GM12872 (cell line): ENCODE results near the gene PTPRM.

Source experiments
- CTCF ChIP-seq: IDR thresholded peaks from 3 replicates; pipeline ENCODE4 v1.5.1; 2011; ENCODE audit warnings: low read depth, mild to moderate bottlenecking, low read length, moderate library complexity; ENCODE audit not compliant: insufficient read depth

PTPRM gene

GRCh38 chr18:7873316-7873715 is 306.2 kb downstream of the PTPRM start:
- TF ChIP-seq CTCF, result no peak

- TF ChIP-seq CTCF, result no peak
These were observed 309.4 kb downstream of the PTPRM start for GRCh38 chr18:7876354-7877104.

GRCh38 chr18:7877609-7878008 is 310.5 kb downstream of the PTPRM start:
- no peak for TF ChIP-seq CTCF

GRCh38 chr18:7878265-7879211 is 311.4 kb downstream of the PTPRM start:
- TF ChIP-seq CTCF, result no peak

- TF ChIP-seq CTCF, result no peak
These were observed 312.6 kb downstream of the PTPRM start for GRCh38 chr18:7879717-7880116.

GRCh38 chr18:7885865-7886264 is 318.7 kb downstream of the PTPRM start:
- no peak for TF ChIP-seq CTCF

GRCh38 chr18:7886436-7886835 is 319.3 kb downstream of the PTPRM start:
- TF ChIP-seq CTCF, result no peak
